ENCODE measurements around the gene AXIN2.

AXIN2 gene

GRCh38 chr17:65593855-65594845, 32.7 kb upstream of the AXIN2 start:
- peak overlapping the region; percentile 32 for H3K9ac ChIP-seq (ENCODE audit: low read depth, low read length)
- no peak overlapping the region for H3K27ac ChIP-seq (ENCODE audit: low read length)
- H3K27me3 ChIP-seq (ENCODE audit: insufficient read depth, low read length) = peaks cover 26% of the 10 kb centered on the region
- peak overlapping the region; percentile 55 for H3K4me3 ChIP-seq (ENCODE audit: low read length)
- no peaks in the 10 kb centered on the region for H3K36me3 ChIP-seq (ENCODE audit: insufficient read depth, low read depth, low read length)
- H3K4me1 ChIP-seq (ENCODE audit: insufficient read depth, low read length) = peaks cover 26% of the 10 kb centered on the region; the same call in 1 of the 2 replicates
- no peaks in the 10 kb centered on the region for H3K9me3 ChIP-seq (ENCODE audit: insufficient read depth, low read depth, low read length)

GRCh38 chr17:65593092-65593854, 31.8 kb upstream of the AXIN2 start:
- Histone ChIP-seq H3K4me3 (ENCODE audit: low read length) (peak overlapping the region; percentile 55; the same call in 1 of the 2 replicates), H3K27me3 (ENCODE audit: insufficient read depth, low read length) (peaks cover 26% of the 10 kb centered on the region), H3K9ac (ENCODE audit: low read depth, low read length) (peak overlapping the region; percentile 11; the same call in 1 of the 2 replicates), H3K4me1 (ENCODE audit: insufficient read depth, low read length) (peaks cover 26% of the 10 kb centered on the region; the same call in 1 of the 2 replicates), H3K27ac (ENCODE audit: low read length) (no peak overlapping the region), H3K9me3 (ENCODE audit: insufficient read depth, low read depth, low read length) (no peaks in the 10 kb centered on the region), H3K36me3 (ENCODE audit: insufficient read depth, low read depth, low read length) (no peaks in the 10 kb centered on the region)

GRCh38 chr17:65592125-65592965, 30.9 kb upstream of the AXIN2 start:
- H3K36me3 ChIP-seq (ENCODE audit: insufficient read depth, low read depth, low read length) = no peaks in the 10 kb centered on the region
- H3K27me3 ChIP-seq (ENCODE audit: insufficient read depth, low read length) = peaks cover 26% of the 10 kb centered on the region
- peaks cover 32% of the 10 kb centered on the region; the same call in 1 of the 2 replicates for H3K4me1 ChIP-seq (ENCODE audit: insufficient read depth, low read length)
- no peaks in the 10 kb centered on the region for H3K9me3 ChIP-seq (ENCODE audit: insufficient read depth, low read depth, low read length)
- no peak overlapping the region for H3K9ac ChIP-seq (ENCODE audit: low read depth, low read length)
- no peak overlapping the region for H3K27ac ChIP-seq (ENCODE audit: low read length)
- H3K4me3 ChIP-seq (ENCODE audit: low read length) = no peak overlapping the region

GRCh38 chr17:65589321-65589720, 27.9 kb upstream of the AXIN2 start:
- Histone ChIP-seq H3K4me1 (ENCODE audit: insufficient read depth, low read length) (peaks cover 25% of the 10 kb centered on the region; the same call in 1 of the 2 replicates), H3K4me3 (ENCODE audit: low read length) (no peak overlapping the region), H3K27ac (ENCODE audit: low read length) (no peak overlapping the region), H3K27me3 (ENCODE audit: insufficient read depth, low read length) (peaks cover 18% of the 10 kb centered on the region), H3K9me3 (ENCODE audit: insufficient read depth, low read depth, low read length) (no peaks in the 10 kb centered on the region), H3K9ac (ENCODE audit: low read depth, low read length) (no peak overlapping the region), H3K36me3 (ENCODE audit: insufficient read depth, low read depth, low read length) (no peaks in the 10 kb centered on the region)

GRCh38 chr17:65588181-65588808, 26.8 kb upstream of the AXIN2 start:
- Histone ChIP-seq H3K4me3 (ENCODE audit: low read length) (no peak overlapping the region), H3K27me3 (ENCODE audit: insufficient read depth, low read length) (peaks cover 11% of the 10 kb centered on the region), H3K4me1 (ENCODE audit: insufficient read depth, low read length) (peaks cover 19% of the 10 kb centered on the region; the same call in 1 of the 2 replicates), H3K9me3 (ENCODE audit: insufficient read depth, low read depth, low read length) (no peaks in the 10 kb centered on the region), H3K27ac (ENCODE audit: low read length) (no peak overlapping the region), H3K9ac (ENCODE audit: low read depth, low read length) (no peak overlapping the region), H3K36me3 (ENCODE audit: insufficient read depth, low read depth, low read length) (no peaks in the 10 kb centered on the region)

- Histone ChIP-seq H3K27me3 (ENCODE audit: insufficient read depth, low read length) (peaks cover 5% of the 10 kb centered on the region), H3K4me1 (ENCODE audit: insufficient read depth, low read length) (peaks cover 13% of the 10 kb centered on the region; the same call in 1 of the 2 replicates), H3K9me3 (ENCODE audit: insufficient read depth, low read depth, low read length) (no peaks in the 10 kb centered on the region), H3K4me3 (ENCODE audit: low read length) (no peak overlapping the region), H3K27ac (ENCODE audit: low read length) (no peak overlapping the region), H3K36me3 (ENCODE audit: insufficient read depth, low read depth, low read length) (no peaks in the 10 kb centered on the region), H3K9ac (ENCODE audit: low read depth, low read length) (no peak overlapping the region)
Measured at GRCh38 chr17:65587534-65588180, 26.2 kb upstream of the AXIN2 start.

- Histone ChIP-seq H3K27me3 (ENCODE audit: insufficient read depth, low read length) (no peaks in the 10 kb centered on the region), H3K4me1 (ENCODE audit: insufficient read depth, low read length) (peaks cover 8% of the 10 kb centered on the region; the same call in 1 of the 2 replicates), H3K9me3 (ENCODE audit: insufficient read depth, low read depth, low read length) (no peaks in the 10 kb centered on the region), H3K9ac (ENCODE audit: low read depth, low read length) (no peak overlapping the region), H3K27ac (ENCODE audit: low read length) (no peak overlapping the region), H3K4me3 (ENCODE audit: low read length) (no peak overlapping the region), H3K36me3 (ENCODE audit: insufficient read depth, low read depth, low read length) (no peaks in the 10 kb centered on the region)
Measured at GRCh38 chr17:65586899-65587298, 25.5 kb upstream of the AXIN2 start.

- H3K4me1 ChIP-seq (ENCODE audit: insufficient read depth, low read length) = peaks cover 8% of the 10 kb centered on the region; the same call in 1 of the 2 replicates
- no peaks in the 10 kb centered on the region for H3K36me3 ChIP-seq (ENCODE audit: insufficient read depth, low read depth, low read length)
- no peak overlapping the region for H3K4me3 ChIP-seq (ENCODE audit: low read length)
- H3K27me3 ChIP-seq (ENCODE audit: insufficient read depth, low read length) = no peaks in the 10 kb centered on the region
- H3K9me3 ChIP-seq (ENCODE audit: insufficient read depth, low read depth, low read length) = no peaks in the 10 kb centered on the region
- H3K9ac ChIP-seq (ENCODE audit: low read depth, low read length) = no peak overlapping the region
- H3K27ac ChIP-seq (ENCODE audit: low read length) = no peak overlapping the region
Measured at GRCh38 chr17:65584604-65585521, 23.4 kb upstream of the AXIN2 start.

- Histone ChIP-seq H3K9ac (ENCODE audit: low read depth, low read length) (no peak overlapping the region), H3K9me3 (ENCODE audit: insufficient read depth, low read depth, low read length) (no peaks in the 10 kb centered on the region), H3K36me3 (ENCODE audit: insufficient read depth, low read depth, low read length) (no peaks in the 10 kb centered on the region), H3K4me1 (ENCODE audit: insufficient read depth, low read length) (peaks cover 8% of the 10 kb centered on the region; the same call in 1 of the 2 replicates), H3K27ac (ENCODE audit: low read length) (no peak overlapping the region), H3K27me3 (ENCODE audit: insufficient read depth, low read length) (no peaks in the 10 kb centered on the region), H3K4me3 (ENCODE audit: low read length) (no peak overlapping the region)
Measured at GRCh38 chr17:65583921-65584603, 22.6 kb upstream of the AXIN2 start.
